Measurements from ENCODE around the gene RABEP1. TPM values are rescaled to one million over a fixed set of nuclear protein-coding genes. Genes with fewer than 3 reads are reported as not detected.

The RABEP1 gene
- total and polyA plus RNA-seq, 12 donors, result 21.1 to 64.5 (median 46.5) TPM

GRCh38 chr17:5370411-5370810 lies 88.3 kb downstream of the RABEP1 start:
- intact Hi-C loops (cut with DNase I), result no loop called here
- Histone ChIP-seq H3K27ac (no peak overlapping the region), H3K36me3 (replicated peaks in 1 of 2) (peaks cover 0 to 61% of the 10 kb centered on the region in 2 donors)

GRCh38 chr17:5373112-5373511 lies 91.0 kb downstream of the RABEP1 start:
- Histone ChIP-seq H3K36me3 (replicated peaks in 1 of 2) (peaks cover 0 to 81% of the 10 kb centered on the region in 2 donors), H3K27ac (no peak overlapping the region), H3K4me3 (no peak overlapping the region), H3K4me1 (replicated peaks in 1 of 2) (no peaks in the 10 kb centered on the region), H3K9me3 (replicated peaks in 1 of 3) (no peaks in the 10 kb centered on the region), H3K27me3 (no peaks in the 10 kb centered on the region)
- no peak for DNase-seq
- no peak for TF ChIP-seq POLR2A (IDR thresholded peaks at IDR 0.05)
- no peak for TF ChIP-seq CTCF (IDR thresholded peaks at IDR 0.05)
- 80 to 88% (median 85%) methylated on average over 6 of the region's 6 CpGs for WGBS, 4 donors
- intact Hi-C loops (cut with DNase I), result no loop called here

More at GRCh38 chr17:5370411-5370810, 88.3 kb downstream of the RABEP1 start:
- Histone ChIP-seq H3K4me1 (replicated peaks in 1 of 2) (no peaks in the 10 kb centered on the region), H3K9me3 (replicated peaks in 1 of 3) (no peaks in the 10 kb centered on the region), H3K4me3 (no peak overlapping the region), H3K27me3 (no peaks in the 10 kb centered on the region)
- no peak for TF ChIP-seq CTCF (IDR thresholded peaks at IDR 0.05)
- TF ChIP-seq POLR2A (IDR thresholded peaks at IDR 0.05), result no peak
- no peak for DNase-seq
- WGBS, 4 donors, result 89 to 94% (median 92%) methylated on average over 4 of the region's 4 CpGs

- H3K4me1 ChIP-seq (replicated peaks in 1 of 2), result no peaks in the 10 kb centered on the region
- no peak overlapping the region for H3K27ac ChIP-seq
- no peak for TF ChIP-seq CTCF (IDR thresholded peaks at IDR 0.05)
- no peak for TF ChIP-seq POLR2A (IDR thresholded peaks at IDR 0.05)
- no peak overlapping the region for H3K4me3 ChIP-seq
- H3K9me3 ChIP-seq (replicated peaks in 1 of 3), result no peaks in the 10 kb centered on the region
- no peaks in the 10 kb centered on the region for H3K27me3 ChIP-seq
- no peak for DNase-seq
- H3K36me3 ChIP-seq (replicated peaks in 1 of 2), result peaks cover 0 to 97% of the 10 kb centered on the region in 2 donors
- WGBS, 4 donors, result 89 to 95% (median 91%) methylated on average over 3 of the region's 3 CpGs
- intact Hi-C loops (cut with DNase I), result no loop called here
These were observed 96.6 kb downstream of the RABEP1 start for GRCh38 chr17:5378566-5379207.

- H3K9me3 ChIP-seq (replicated peaks in 1 of 3), result no peaks in the 10 kb centered on the region
- no peaks in the 10 kb centered on the region for H3K27me3 ChIP-seq
- DNase-seq, result no peak
- H3K4me3 ChIP-seq, result no peak overlapping the region
- WGBS, 4 donors, result 89 to 91% (median 90%) methylated on average over 11 of the region's 11 CpGs
- TF ChIP-seq CTCF (IDR thresholded peaks at IDR 0.05) (no peak), POLR2A (IDR thresholded peaks at IDR 0.05) (no peak)
- intact Hi-C loops (cut with DNase I), result no loop called here
- no peaks in the 10 kb centered on the region for H3K4me1 ChIP-seq (replicated peaks in 1 of 2)
- peaks cover 0 to 97% of the 10 kb centered on the region in 2 donors for H3K36me3 ChIP-seq (replicated peaks in 1 of 2)
- no peak overlapping the region for H3K27ac ChIP-seq
These were observed 97.4 kb downstream of the RABEP1 start for GRCh38 chr17:5379351-5380107.

Data from adrenal gland (tissue), 12 donors.